AG10803 (cell line): ENCODE results near the gene CYP19A1.
"Not testable (repeated sequence)": the region's sequence is repeated elsewhere in the genome, so short reads cannot be mapped to it uniquely, and the experiment has no call there.

Experiments
- DNase-seq: peaks from one replicate; pipeline ENCODE4 v3.0.0; 2010; ENCODE audit warnings: low read depth
- H3K4me3 ChIP-seq: 2 replicates; pipeline ENCODE4 v1.5.1; 2011; ENCODE audit warnings: mild to moderate bottlenecking, low read length, control low read depth
- TF ChIP-seq, protein P1 (sequence below): conservative IDR thresholded peaks from 2 replicates; pipeline ENCODE4 v1.5.1; 2011; ENCODE audit warnings: mild to moderate bottlenecking, low read length, control low read depth, inconsistent platforms

CYP19A1 gene

DNA sequence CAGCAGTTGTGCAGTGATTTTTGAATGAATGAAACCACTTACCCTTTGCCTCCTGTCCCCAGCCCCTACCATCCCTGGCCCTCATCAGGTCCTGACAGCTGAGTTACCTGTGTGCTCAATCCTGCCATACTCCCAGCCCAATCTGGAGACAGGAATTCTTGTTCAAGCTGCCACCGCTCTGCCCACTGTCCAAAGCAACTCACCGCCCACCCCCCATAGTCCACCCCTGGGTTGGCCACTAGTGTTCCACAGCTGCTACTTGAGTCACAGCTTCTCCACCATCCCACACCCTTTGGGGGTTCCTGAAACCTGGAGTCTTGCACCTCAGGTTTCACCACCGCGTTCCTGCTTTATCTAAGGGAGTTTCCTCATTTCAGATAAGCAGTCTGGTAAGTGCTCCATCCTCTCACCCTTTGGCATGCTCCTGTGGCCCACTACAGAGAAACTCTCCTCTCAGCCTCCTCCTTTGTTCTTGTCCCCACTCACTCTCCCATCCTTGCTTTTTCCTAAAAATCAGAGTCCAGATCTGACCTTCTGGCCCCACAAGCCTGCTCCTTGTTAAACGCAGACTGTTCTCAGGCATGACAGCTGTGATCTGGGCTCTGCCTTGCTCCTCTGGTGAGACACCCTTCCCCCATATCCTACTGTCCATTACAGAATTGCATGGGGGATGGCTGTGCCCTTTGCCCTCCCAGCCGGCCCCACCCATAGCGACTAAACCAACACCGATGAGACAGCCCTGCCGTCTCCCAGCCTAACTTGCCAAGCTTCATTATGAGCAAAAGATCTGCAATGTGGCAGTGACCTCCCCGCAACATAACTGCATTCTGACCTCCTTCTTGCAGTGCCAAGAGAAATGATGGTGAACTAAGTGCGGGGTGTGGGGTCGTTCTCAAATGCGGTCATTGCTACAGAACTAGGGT, 50.0 kb downstream of the CYP19A1 start:
- TF ChIP-seq, protein P1, sequence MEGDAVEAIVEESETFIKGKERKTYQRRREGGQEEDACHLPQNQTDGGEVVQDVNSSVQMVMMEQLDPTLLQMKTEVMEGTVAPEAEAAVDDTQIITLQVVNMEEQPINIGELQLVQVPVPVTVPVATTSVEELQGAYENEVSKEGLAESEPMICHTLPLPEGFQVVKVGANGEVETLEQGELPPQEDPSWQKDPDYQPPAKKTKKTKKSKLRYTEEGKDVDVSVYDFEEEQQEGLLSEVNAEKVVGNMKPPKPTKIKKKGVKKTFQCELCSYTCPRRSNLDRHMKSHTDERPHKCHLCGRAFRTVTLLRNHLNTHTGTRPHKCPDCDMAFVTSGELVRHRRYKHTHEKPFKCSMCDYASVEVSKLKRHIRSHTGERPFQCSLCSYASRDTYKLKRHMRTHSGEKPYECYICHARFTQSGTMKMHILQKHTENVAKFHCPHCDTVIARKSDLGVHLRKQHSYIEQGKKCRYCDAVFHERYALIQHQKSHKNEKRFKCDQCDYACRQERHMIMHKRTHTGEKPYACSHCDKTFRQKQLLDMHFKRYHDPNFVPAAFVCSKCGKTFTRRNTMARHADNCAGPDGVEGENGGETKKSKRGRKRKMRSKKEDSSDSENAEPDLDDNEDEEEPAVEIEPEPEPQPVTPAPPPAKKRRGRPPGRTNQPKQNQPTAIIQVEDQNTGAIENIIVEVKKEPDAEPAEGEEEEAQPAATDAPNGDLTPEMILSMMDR = no peak
- DNase-seq = no peak
- no peak overlapping the region for H3K4me3 ChIP-seq

DNA sequence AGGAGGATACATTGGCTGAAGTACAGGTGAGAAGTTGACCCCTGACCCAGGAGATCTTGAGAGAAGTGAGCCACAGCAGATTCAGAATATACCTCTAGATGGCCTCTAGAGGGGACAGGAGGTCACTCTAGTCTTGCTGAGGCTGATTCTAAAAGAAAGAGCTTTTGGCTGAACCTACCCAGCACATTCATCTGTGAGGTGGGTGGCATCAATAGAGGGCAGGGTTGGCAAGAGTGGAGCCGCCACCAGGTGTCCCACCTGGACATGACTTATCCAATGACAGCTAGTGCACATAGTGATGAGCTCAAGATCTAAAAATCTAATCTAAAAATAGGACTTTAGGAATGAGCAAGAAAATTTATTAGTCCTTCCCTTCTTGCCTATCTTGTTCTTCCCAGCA, 51.6 kb downstream of the CYP19A1 start:
- H3K4me3 ChIP-seq = no peak overlapping the region
- TF ChIP-seq, protein P1 = no peak
- no peak for DNase-seq

DNA sequence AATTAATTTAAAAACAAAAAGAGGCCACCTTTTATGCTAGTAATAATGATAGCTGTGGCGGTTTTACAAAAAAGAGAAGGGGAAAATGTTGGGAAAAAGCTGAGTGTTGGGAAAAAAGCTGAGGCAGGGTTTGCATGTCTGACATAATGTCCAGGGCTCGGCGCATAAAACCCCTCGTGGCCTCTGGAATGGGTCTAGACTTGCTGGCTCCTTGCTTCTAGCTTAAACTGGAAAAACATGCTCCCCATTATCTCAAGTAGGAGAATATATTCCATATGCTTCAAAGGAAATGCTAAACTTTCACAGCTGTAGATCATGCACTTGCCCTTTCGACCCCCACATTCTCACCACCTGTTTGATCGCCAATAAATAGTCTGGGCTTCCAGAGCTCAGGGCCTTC, 53.0 kb downstream of the CYP19A1 start:
- H3K4me3 ChIP-seq = no peak overlapping the region
- no peak for DNase-seq

DNA sequence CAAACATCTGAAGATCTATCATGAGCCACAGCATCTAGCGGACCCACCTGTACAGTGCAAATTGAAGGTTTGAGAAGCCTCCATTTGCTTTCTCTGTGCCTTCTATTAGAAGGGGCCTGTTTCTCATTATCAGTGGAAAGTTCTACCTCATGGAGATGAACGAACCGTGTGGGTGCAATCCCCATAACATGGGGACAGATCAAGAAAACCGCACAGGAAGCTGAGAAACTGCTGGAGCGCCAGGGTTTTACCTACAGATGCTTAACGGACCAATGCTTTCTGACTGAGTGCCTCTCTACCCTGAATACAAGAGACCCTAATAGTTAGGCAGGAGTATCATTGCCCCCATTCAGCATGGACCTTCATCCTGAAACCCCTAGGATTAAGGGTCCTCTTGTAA, 53.5 kb downstream of the CYP19A1 start:
- DNase-seq = no peak

More for the DNA sequence above, 53.0 kb downstream of the CYP19A1 start:
- TF ChIP-seq, protein P1 = no peak

DNA sequence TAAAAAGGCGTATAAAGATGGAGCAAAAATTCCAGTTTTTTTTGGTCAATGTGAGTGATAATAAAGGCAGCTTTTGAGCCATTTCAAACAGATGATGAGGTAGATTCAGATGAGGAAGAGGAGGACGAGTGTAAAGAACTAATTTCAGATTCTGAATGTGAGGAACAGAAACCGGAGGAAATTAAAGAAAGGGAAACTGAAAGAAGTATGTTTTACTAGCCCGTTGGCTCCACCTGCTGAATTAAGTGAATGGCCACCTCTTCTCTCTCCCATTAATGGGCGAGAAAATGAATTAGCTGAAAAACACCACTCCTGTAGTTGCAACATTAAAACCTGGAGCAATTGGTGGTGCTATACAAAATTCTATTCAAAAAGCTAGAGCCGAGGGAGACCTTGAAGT, 55.4 kb downstream of the CYP19A1 start:
- TF ChIP-seq, protein P1 = no peak
- H3K4me3 ChIP-seq = no peak overlapping the region
- DNase-seq = no peak

More for the DNA sequence above, 53.5 kb downstream of the CYP19A1 start:
- TF ChIP-seq, protein P1 = no peak
- no peak overlapping the region for H3K4me3 ChIP-seq

DNA sequence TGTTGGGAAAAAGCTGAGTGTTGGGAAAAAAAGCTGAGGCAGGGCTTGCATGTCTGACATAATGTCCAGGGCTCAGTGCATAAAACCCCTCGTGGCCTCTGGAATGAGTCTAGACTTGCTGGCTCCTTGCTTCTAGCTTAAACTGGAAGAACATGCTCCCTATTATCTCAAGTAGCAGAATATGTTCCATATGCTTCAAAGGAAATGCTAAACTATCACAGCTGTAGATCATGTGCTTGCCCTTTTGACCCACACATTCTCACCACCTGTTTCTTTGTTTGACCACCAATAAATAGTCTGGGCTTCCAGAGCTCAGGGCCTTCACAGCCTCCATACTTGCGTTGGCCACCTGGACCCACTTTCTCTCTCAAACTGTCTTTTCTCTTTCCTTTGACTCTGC, 56.2 kb downstream of the CYP19A1 start:
- H3K4me3 ChIP-seq = not testable (repeated sequence)
- DNase-seq = peak; percentile 25

DNA sequence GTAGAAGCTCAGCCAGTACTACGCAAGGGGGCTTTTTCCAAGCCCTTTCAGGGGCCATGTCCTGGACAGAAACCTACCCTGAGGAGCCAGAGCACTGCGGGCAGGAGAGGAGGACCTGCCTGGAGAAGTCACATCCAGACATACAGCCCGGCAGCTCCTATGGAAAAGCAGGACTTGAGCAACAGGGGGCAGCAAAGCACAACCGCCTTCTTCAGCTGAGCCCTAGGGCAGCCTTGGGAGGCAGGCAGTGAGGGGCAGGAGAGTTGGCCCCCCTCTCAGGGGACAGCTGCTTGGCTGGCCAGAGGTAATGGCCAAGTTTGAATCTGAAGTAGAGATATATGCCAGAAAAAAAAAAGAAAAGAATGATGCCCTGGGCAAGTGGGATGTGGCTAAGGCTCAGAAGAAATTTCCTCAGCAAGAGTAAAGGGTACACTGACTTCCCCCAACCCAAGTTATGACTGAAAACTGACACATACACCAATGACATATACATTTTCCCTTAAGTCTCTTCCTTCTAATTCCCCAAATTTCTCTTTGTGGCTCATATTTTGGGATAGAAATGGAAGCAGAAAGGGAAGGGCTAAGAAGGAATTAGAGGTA, 56.9 kb downstream of the CYP19A1 start:
- TF ChIP-seq, protein P1 = peak; percentile 77
- DNase-seq = peak; percentile 44
- no peak overlapping the region for H3K4me3 ChIP-seq
